ENCODE measurements around the gene SLC23A3. TPM values are rescaled to one million over a fixed set of nuclear protein-coding genes. Genes with fewer than 3 reads are reported as not detected.
"Not testable (repeated sequence)": the region's sequence is repeated elsewhere in the genome, so short reads cannot be mapped to it uniquely, and the experiment has no call there.

Gene SLC23A3
- total and polyA plus RNA-seq, 5 donors from 2014 or later, result 1.3 TPM; not detected in 4

DNA sequence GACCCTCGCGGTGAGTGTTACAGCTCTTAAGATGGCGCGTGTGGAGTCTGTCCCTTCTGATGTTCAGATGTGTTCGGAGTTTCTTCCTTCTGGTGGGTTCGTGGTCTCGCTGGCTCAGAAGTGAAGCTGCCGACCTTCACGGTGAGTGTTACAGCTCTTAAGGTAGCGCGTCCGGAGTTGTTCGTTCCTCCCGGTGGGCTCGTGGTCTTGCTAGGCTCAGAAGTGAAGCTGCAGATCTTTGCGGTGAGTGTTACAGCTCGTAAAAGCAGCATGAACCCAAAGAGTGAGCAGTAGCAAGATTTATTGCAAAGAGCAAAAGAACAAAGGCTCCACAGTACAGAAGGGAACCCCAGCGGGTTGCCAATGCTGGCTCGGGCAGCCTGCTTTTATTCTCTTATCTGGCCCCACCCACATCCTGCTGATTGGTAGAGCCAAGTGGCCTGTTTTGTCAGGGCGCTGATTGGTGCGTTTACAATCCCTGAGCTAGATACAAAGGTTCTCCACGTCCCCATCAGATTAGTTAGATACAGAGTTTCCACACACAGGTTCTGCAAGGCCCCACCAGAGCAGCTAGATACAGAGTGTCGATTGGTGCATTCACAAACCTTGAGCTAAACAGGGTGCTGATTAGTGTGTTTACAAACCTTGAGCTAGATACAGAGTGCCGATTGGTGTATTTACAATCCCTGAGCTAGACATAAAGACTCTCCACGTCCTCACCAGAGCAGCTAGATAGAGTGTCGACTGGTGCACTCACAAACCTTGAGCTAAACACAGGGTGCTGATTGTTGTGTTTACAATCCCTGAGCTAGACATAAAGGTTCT lies 30.9 kb upstream of the SLC23A3 start:
- not testable (repeated sequence) for H3K27me3 ChIP-seq (ENCODE audit: control insufficient read depth, insufficient read depth, low read length); H3K27ac ChIP-seq (ENCODE audit: insufficient read depth, low read length, poor library complexity, severe bottlenecking); H3K4me1 ChIP-seq (ENCODE audit: control insufficient read depth, insufficient read depth, low read length, poor library complexity, severe bottlenecking); H3K9me3 Mint-ChIP-seq; H3K9me3 ChIP-seq (ENCODE audit: control insufficient read depth in 2 of 2, low read length in 2 of 2); H3K36me3 Mint-ChIP-seq; H3K36me3 ChIP-seq (ENCODE audit: control insufficient read depth, insufficient read depth, low read length); ATAC-seq (ENCODE audit: low read depth in 2 of 2)
- peaks cover 0 to 14% (median 2%) of the 10 kb centered on the region in 4 donors for H3K4me1 Mint-ChIP-seq
- H3K4me3 Mint-ChIP-seq, result peak overlapping the region; percentile 44 to 88 (median 84)
- H3K27me3 Mint-ChIP-seq, result peaks cover 17% of the 10 kb centered on the region
- H3K4me3 ChIP-seq (ENCODE audit: low read depth, low read length), result peak overlapping the region; percentile 35
- peak overlapping the region in 2 of 3 donors; percentile 72 to 77 for H3K27ac Mint-ChIP-seq
- peak in 2 of 3 donors; percentile 24 to 31 for DNase-seq

DNA sequence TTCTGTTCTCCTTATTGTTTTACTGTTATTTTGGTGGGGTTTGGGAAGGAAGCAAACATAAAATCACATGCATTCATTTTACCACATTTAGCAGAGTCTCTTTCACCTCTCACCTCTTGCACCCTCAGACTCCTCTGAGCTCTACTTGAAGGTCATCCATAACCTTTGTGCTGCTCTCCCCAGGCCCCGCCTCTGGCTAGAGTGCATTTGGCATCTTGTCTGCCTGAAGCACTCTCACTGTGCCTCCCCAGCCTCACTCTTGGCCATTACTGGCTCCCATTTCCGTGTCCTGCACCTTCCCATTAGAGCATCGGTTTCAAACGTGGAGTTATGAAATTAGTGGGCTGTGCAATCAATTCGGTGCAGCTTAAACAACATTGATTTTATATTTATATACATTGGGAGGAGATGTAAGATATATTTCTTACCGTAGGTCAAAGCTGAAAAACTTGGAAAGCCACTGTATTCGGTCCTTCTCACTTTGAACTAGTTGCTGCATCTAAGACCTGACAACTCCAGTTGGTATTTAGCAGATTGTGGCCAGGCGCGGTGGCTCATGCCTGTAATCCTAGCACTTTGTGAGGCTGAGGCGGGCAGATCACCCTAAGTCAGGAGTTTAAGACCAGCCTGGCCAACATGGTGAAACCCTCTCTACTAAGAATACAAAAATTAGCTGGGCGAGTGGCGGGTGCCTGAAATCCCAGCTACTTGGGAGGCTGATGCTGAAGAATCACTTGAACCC lies 29.8 kb upstream of the SLC23A3 start:
- Mint-ChIP-seq H3K4me1 (peaks cover 0 to 14% (median 2%) of the 10 kb centered on the region in 4 donors), H3K36me3 (peaks cover 4% of the 10 kb centered on the region), H3K9me3 (peaks cover 0 to 3% (median 0%) of the 10 kb centered on the region in 7 donors), H3K27me3 (peaks cover 23% of the 10 kb centered on the region), H3K4me3 (peak overlapping the region in 2 of 4 donors; percentile 51 to 88), H3K27ac (peak overlapping the region in 1 of 3 donors; percentile 53)
- Histone ChIP-seq H3K36me3 (ENCODE audit: control insufficient read depth, insufficient read depth, low read length) (no peaks in the 10 kb centered on the region), H3K27me3 (ENCODE audit: control insufficient read depth, insufficient read depth, low read length) (peaks cover 2% of the 10 kb centered on the region), H3K4me3 (ENCODE audit: low read depth, low read length) (no peak overlapping the region), H3K9me3 (ENCODE audit: control insufficient read depth in 2 of 2, low read length in 2 of 2) (no peaks in the 10 kb centered on the region), H3K27ac (ENCODE audit: insufficient read depth, low read length, poor library complexity, severe bottlenecking) (no peak overlapping the region), H3K4me1 (ENCODE audit: control insufficient read depth, insufficient read depth, low read length, poor library complexity, severe bottlenecking) (no peaks in the 10 kb centered on the region)
- ATAC-seq (ENCODE audit: low read depth in 2 of 2) (no peak), DNase-seq (no peak)

- ATAC-seq (ENCODE audit: low read depth in 2 of 2) (no peak), DNase-seq (no peak)
- Mint-ChIP-seq H3K4me3 (no peak overlapping the region), H3K27me3 (peaks cover 23% of the 10 kb centered on the region), H3K9me3 (peaks cover 0 to 3% (median 0%) of the 10 kb centered on the region in 7 donors), H3K4me1 (peaks cover 0 to 14% (median 2%) of the 10 kb centered on the region in 4 donors), H3K36me3 (peaks cover 4% of the 10 kb centered on the region), H3K27ac (peak overlapping the region in 1 of 3 donors; percentile 53)
- Histone ChIP-seq H3K36me3 (ENCODE audit: control insufficient read depth, insufficient read depth, low read length) (no peaks in the 10 kb centered on the region), H3K9me3 (ENCODE audit: control insufficient read depth in 2 of 2, low read length in 2 of 2) (no peaks in the 10 kb centered on the region), H3K27me3 (ENCODE audit: control insufficient read depth, insufficient read depth, low read length) (peaks cover 2% of the 10 kb centered on the region), H3K4me3 (ENCODE audit: low read depth, low read length) (no peak overlapping the region), H3K27ac (ENCODE audit: insufficient read depth, low read length, poor library complexity, severe bottlenecking) (no peak overlapping the region), H3K4me1 (ENCODE audit: control insufficient read depth, insufficient read depth, low read length, poor library complexity, severe bottlenecking) (no peaks in the 10 kb centered on the region)
Observed at GRCh38 chr2:219198974-219199373, 29.1 kb upstream of the SLC23A3 start.

DNA sequence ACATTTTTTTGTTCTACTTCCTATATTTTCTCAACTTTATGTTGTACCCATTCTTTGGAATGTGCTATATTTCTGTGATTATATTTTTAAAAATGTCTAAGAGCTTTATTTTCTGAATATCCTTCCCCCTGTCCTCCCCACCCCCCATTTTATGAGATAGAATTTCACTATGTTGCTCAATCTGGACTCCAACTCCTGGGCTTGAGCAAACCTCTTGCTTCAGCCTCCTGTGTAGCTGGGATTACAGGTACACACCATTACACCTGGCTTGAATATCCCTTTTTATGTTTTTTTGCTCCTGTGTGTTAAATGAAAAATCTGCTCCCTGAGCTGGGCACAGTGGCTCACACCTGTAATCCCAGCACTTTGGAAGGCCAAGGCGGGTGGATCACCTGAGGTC lies 27.6 kb upstream of the SLC23A3 start:
- Mint-ChIP-seq H3K27ac (no peak overlapping the region), H3K9me3 (peaks cover 0 to 2% (median 0%) of the 10 kb centered on the region in 7 donors), H3K4me1 (peaks cover 0 to 14% (median 2%) of the 10 kb centered on the region in 4 donors), H3K36me3 (peaks cover 4% of the 10 kb centered on the region), H3K4me3 (no peak overlapping the region), H3K27me3 (peaks cover 23% of the 10 kb centered on the region)
- DNase-seq (no peak), ATAC-seq (ENCODE audit: low read depth in 2 of 2) (no peak)
- H3K27ac ChIP-seq (ENCODE audit: insufficient read depth, low read length, poor library complexity, severe bottlenecking), result no peak overlapping the region
- H3K4me1 ChIP-seq (ENCODE audit: control insufficient read depth, insufficient read depth, low read length, poor library complexity, severe bottlenecking), result no peaks in the 10 kb centered on the region
- H3K9me3 ChIP-seq (ENCODE audit: control insufficient read depth in 2 of 2, low read length in 2 of 2), result no peaks in the 10 kb centered on the region
- no peak overlapping the region for H3K4me3 ChIP-seq (ENCODE audit: low read depth, low read length)
- H3K36me3 ChIP-seq (ENCODE audit: control insufficient read depth, insufficient read depth, low read length), result no peaks in the 10 kb centered on the region
- peaks cover 2% of the 10 kb centered on the region for H3K27me3 ChIP-seq (ENCODE audit: control insufficient read depth, insufficient read depth, low read length)

- H3K4me1 ChIP-seq (ENCODE audit: control insufficient read depth, insufficient read depth, low read length, poor library complexity, severe bottlenecking), result peaks cover 4% of the 10 kb centered on the region
Observed at GRCh38 chr2:219186754-219187456, 17.1 kb upstream of the SLC23A3 start.

DNA sequence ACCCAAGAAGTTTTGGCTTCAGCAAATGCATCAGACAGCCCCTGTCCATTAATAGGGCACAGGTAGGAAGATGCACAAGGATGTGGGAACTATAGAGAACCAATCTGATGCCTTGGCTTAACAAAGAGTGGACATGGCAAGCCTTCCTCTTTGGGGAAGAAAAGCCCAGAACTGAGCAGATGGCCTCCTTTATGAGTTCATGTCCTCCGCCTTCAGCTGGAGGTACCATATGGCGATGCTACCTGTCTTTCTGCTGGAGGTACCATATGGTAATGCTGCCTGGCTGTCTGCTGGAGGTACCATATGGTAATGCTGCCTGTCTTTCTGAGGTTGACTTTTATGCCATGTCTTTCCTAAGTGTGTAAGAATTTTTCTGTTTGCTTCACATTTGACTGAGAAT lies 14.3 kb upstream of the SLC23A3 start:
- no peaks in the 10 kb centered on the region for H3K9me3 ChIP-seq (ENCODE audit: control insufficient read depth in 2 of 2, low read length in 2 of 2)
- no peak overlapping the region for H3K27ac ChIP-seq (ENCODE audit: insufficient read depth, low read length, poor library complexity, severe bottlenecking)
- no peaks in the 10 kb centered on the region for H3K27me3 Mint-ChIP-seq
- DNase-seq, result no peak
- H3K4me3 ChIP-seq (ENCODE audit: low read depth, low read length), result no peak overlapping the region
- no peak for ATAC-seq (ENCODE audit: low read depth in 2 of 2)
- peaks cover 54% of the 10 kb centered on the region for H3K36me3 ChIP-seq (ENCODE audit: control insufficient read depth, insufficient read depth, low read length)
- H3K9me3 Mint-ChIP-seq, result no peaks in the 10 kb centered on the region
- peak overlapping the region in 1 of 3 donors; percentile 7 for H3K27ac Mint-ChIP-seq
- H3K36me3 Mint-ChIP-seq, result peaks cover 32% of the 10 kb centered on the region
- peaks cover 16% of the 10 kb centered on the region for H3K4me1 ChIP-seq (ENCODE audit: control insufficient read depth, insufficient read depth, low read length, poor library complexity, severe bottlenecking)
- H3K4me3 Mint-ChIP-seq, result peak overlapping the region in 1 of 4 donors; percentile 22
- H3K27me3 ChIP-seq (ENCODE audit: control insufficient read depth, insufficient read depth, low read length), result no peaks in the 10 kb centered on the region
- peaks cover 10 to 44% (median 25%) of the 10 kb centered on the region in 4 donors for H3K4me1 Mint-ChIP-seq

More at GRCh38 chr2:219186754-219187456, 17.1 kb upstream of the SLC23A3 start:
- no peaks in the 10 kb centered on the region for H3K9me3 ChIP-seq (ENCODE audit: control insufficient read depth in 2 of 2, low read length in 2 of 2)
- no peaks in the 10 kb centered on the region for H3K27me3 ChIP-seq (ENCODE audit: control insufficient read depth, insufficient read depth, low read length)
- DNase-seq, result no peak
- Mint-ChIP-seq H3K36me3 (peaks cover 18% of the 10 kb centered on the region), H3K4me1 (peaks cover 6 to 16% (median 6%) of the 10 kb centered on the region in 4 donors), H3K9me3 (no peaks in the 10 kb centered on the region), H3K4me3 (no peak overlapping the region), H3K27ac (peak overlapping the region in 2 of 3 donors; percentile 10 to 89), H3K27me3 (no peaks in the 10 kb centered on the region)
- peak in 1 of 2 donors; percentile 28 for ATAC-seq (ENCODE audit: low read depth in 2 of 2)
- H3K36me3 ChIP-seq (ENCODE audit: control insufficient read depth, insufficient read depth, low read length), result peaks cover 31% of the 10 kb centered on the region
- H3K4me3 ChIP-seq (ENCODE audit: low read depth, low read length), result no peak overlapping the region
- no peak overlapping the region for H3K27ac ChIP-seq (ENCODE audit: insufficient read depth, low read length, poor library complexity, severe bottlenecking)

DNA sequence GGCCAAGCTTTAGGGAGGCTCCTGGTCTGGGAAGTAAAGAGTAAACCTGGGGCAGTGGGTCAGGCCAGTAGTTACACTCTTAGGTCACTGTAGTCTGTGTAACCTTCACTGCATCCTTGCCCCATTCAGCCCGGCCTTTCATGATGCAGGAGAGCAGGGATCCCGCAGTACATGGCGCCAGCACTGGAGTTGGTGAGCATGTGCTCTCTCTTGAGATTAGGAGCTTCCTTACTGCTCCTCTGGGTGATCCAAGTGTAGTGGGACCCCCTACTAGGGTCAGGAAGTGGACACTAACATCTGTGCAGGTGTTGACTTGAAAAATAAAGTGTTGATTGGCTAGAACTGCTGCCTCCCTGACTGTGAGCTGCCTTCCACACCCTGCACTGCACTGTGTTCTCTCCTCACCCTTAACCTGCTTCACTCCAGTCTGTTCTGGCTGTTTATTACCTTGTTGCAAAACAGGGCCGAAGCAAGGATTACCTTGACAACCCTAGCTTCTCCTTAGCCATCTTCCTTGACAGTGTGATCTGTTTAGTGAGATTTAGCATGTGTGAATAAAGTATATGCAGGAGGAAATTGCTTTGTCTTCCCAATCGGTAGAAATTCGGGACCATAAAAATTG lies 13.4 kb upstream of the SLC23A3 start:
- Mint-ChIP-seq H3K27ac (no peak overlapping the region), H3K27me3 (no peaks in the 10 kb centered on the region), H3K36me3 (peaks cover 32% of the 10 kb centered on the region), H3K4me3 (peak overlapping the region in 1 of 4 donors; percentile 22), H3K4me1 (peaks cover 14 to 49% (median 28%) of the 10 kb centered on the region in 4 donors), H3K9me3 (no peaks in the 10 kb centered on the region)
- DNase-seq, result no peak
- H3K4me1 ChIP-seq (ENCODE audit: control insufficient read depth, insufficient read depth, low read length, poor library complexity, severe bottlenecking), result peaks cover 24% of the 10 kb centered on the region
- H3K4me3 ChIP-seq (ENCODE audit: low read depth, low read length), result no peak overlapping the region
- no peaks in the 10 kb centered on the region for H3K9me3 ChIP-seq (ENCODE audit: control insufficient read depth in 2 of 2, low read length in 2 of 2)
- peaks cover 54% of the 10 kb centered on the region for H3K36me3 ChIP-seq (ENCODE audit: control insufficient read depth, insufficient read depth, low read length)
- ATAC-seq (ENCODE audit: low read depth in 2 of 2), result no peak
- H3K27me3 ChIP-seq (ENCODE audit: control insufficient read depth, insufficient read depth, low read length), result no peaks in the 10 kb centered on the region
- H3K27ac ChIP-seq (ENCODE audit: insufficient read depth, low read length, poor library complexity, severe bottlenecking), result no peak overlapping the region
